ENCODE measurements around the gene PIK3CG.

Gene PIK3CG

GRCh38 chr7:106858618-106859532, 6.2 kb upstream of the PIK3CG start:
- no peak for DNase-seq (ENCODE audit: low spot score)

- peak; percentile 52 for DNase-seq (ENCODE audit: low spot score)
Measured at GRCh38 chr7:106862317-106863089, 2.6 kb upstream of the PIK3CG start.

- DNase-seq (ENCODE audit: low spot score) = no peak
Measured at GRCh38 chr7:106863274-106863997, 1.6 kb upstream of the PIK3CG start.

- DNase-seq (ENCODE audit: low spot score) = no peak
Measured at GRCh38 chr7:106864298-106865081, 592 bp upstream of the PIK3CG start.

- no peak for DNase-seq (ENCODE audit: low spot score)
Measured at GRCh38 chr7:106866298-106867281, 1.5 kb downstream of the PIK3CG start.

- DNase-seq (ENCODE audit: low spot score) = no peak
Measured at GRCh38 chr7:106867641-106868351, 2.7 kb downstream of the PIK3CG start.

GRCh38 chr7:106868364-106868763, 3.3 kb downstream of the PIK3CG start:
- no peak for DNase-seq (ENCODE audit: low spot score)

- DNase-seq (ENCODE audit: low spot score) = no peak
Measured at GRCh38 chr7:106869954-106870353, 4.9 kb downstream of the PIK3CG start.

GRCh38 chr7:106870528-106870927, 5.4 kb downstream of the PIK3CG start:
- DNase-seq (ENCODE audit: low spot score) = no peak

GRCh38 chr7:106870983-106871410, 5.9 kb downstream of the PIK3CG start:
- DNase-seq (ENCODE audit: low spot score) = no peak

GRCh38 chr7:106871793-106872571, 6.9 kb downstream of the PIK3CG start:
- DNase-seq (ENCODE audit: low spot score) = no peak

- DNase-seq (ENCODE audit: low spot score) = no peak
Measured at GRCh38 chr7:106872763-106873162, 7.7 kb downstream of the PIK3CG start.

- DNase-seq (ENCODE audit: low spot score) = no peak
Measured at GRCh38 chr7:106874076-106874475, 9.0 kb downstream of the PIK3CG start.

- no peak for DNase-seq (ENCODE audit: low spot score)
Measured at GRCh38 chr7:106875508-106875907, 10.4 kb downstream of the PIK3CG start.

- no peak for DNase-seq (ENCODE audit: low spot score)
Measured at GRCh38 chr7:106878748-106879439, 13.8 kb downstream of the PIK3CG start.

- no peak for DNase-seq (ENCODE audit: low spot score)
Measured at GRCh38 chr7:106881984-106882383, 16.9 kb downstream of the PIK3CG start.

- no peak for DNase-seq (ENCODE audit: low spot score)
Measured at GRCh38 chr7:106883456-106884026, 18.5 kb downstream of the PIK3CG start.

GRCh38 chr7:106885652-106886051, 20.6 kb downstream of the PIK3CG start:
- DNase-seq (ENCODE audit: low spot score) = no peak

Measured in AG20443 (cell line).